MM.1S (cell line): ENCODE results near the gene STAT3.
"Not testable (repeated sequence)": the region's sequence is repeated elsewhere in the genome, so short reads cannot be mapped to it uniquely, and the experiment has no call there.

ENCODE experiments used
- DNase-seq: peaks from one replicate; pipeline ENCODE4 v3.0.0-alpha.2; 2015
- H2AFZ ChIP-seq: fragments of 300-600 bp; sonication (generic); 2 replicates; pipeline ENCODE4 v1.6.0; 2016; ENCODE audit warnings: antibody characterized with exemption, low read length
- H3F3A ChIP-seq: fragments of 300-600 bp; sonication (generic); 2 replicates; pipeline ENCODE4 v1.6.1; 2016; ENCODE audit warnings: mild to moderate bottlenecking, antibody characterized with exemption, low read length, moderate library complexity, mixed read lengths; ENCODE audit not compliant: insufficient read depth
- H3K27ac ChIP-seq: fragments of 300-600 bp; sonication (generic); 2 replicates; pipeline ENCODE4 v1.5.1; 2016; ENCODE audit warnings: mild to moderate bottlenecking, low read length
- H3K27me3 ChIP-seq: fragments of 300-600 bp; sonication (generic); replicated peaks from 2 replicates; pipeline ENCODE4 v1.6.0; 2016; ENCODE audit warnings: low read length; ENCODE audit not compliant: insufficient read depth
- H3K36me3 ChIP-seq: fragments of 300-600 bp; sonication (generic); replicated peaks from 2 replicates; pipeline ENCODE4 v1.6.1; 2016; ENCODE audit warnings: mild to moderate bottlenecking, low read length, mixed read lengths; ENCODE audit not compliant: insufficient read depth
- H3K4me1 ChIP-seq: fragments of 300-600 bp; sonication (generic); 2 replicates; pipeline ENCODE4 v1.6.1; 2016; ENCODE audit warnings: low read length, mixed read lengths
- H3K4me2 ChIP-seq: fragments of 300-600 bp; sonication (generic); 2 replicates; pipeline ENCODE4 v1.6.0; 2016; ENCODE audit warnings: low read depth, low read length
- H3K4me3 ChIP-seq: fragments of 300-600 bp; sonication (generic); 2 replicates; pipeline ENCODE4 v1.5.1; 2016; ENCODE audit warnings: low read length, mixed read lengths
- H3K79me2 ChIP-seq: fragments of 300-600 bp; sonication (generic); 2 replicates; pipeline ENCODE4 v1.6.1; 2016; ENCODE audit warnings: mixed run types, low read length, mixed read lengths
- H3K9ac ChIP-seq: fragments of 300-600 bp; sonication (generic); 2 replicates; pipeline ENCODE4 v1.6.1; 2016; ENCODE audit warnings: low read length, mixed read lengths
- H3K9me2 ChIP-seq: fragments of 300-600 bp; sonication (generic); replicated peaks from 2 replicates; pipeline ENCODE4 v1.6.1; 2016; ENCODE audit warnings: mild to moderate bottlenecking, low read length, mixed read lengths; ENCODE audit not compliant: insufficient read depth
- H3K9me3 ChIP-seq: fragments of 300-600 bp; sonication (generic); replicated peaks from 2 replicates; pipeline ENCODE4 v1.6.1; 2016; ENCODE audit warnings: mild to moderate bottlenecking, low read length, mixed read lengths; ENCODE audit not compliant: insufficient read depth
- H4K20me1 ChIP-seq: fragments of 300-600 bp; sonication (generic); 2 replicates; pipeline ENCODE4 v1.6.1; 2016; ENCODE audit warnings: mild to moderate bottlenecking, low read length, moderate library complexity, mixed read lengths; ENCODE audit not compliant: insufficient read depth
- EZH2 ChIP-seq: fragments of 300-600 bp; sonication (generic); optimal IDR thresholded peaks from 2 replicates; pipeline ENCODE3; 2017; ENCODE audit warnings: low read depth, mild to moderate bottlenecking, antibody characterized with exemption, low read length, mixed read lengths
- EZH2phosphoT487 ChIP-seq: fragments of 300-600 bp; sonication (generic); IDR thresholded peaks from 2 replicates; pipeline ENCODE4 v1.6.1; 2018; ENCODE audit warnings: antibody characterized with exemption, low read length
- TF ChIP-seq, protein P1 (sequence below): fragments of 300-600 bp; sonication (generic); IDR thresholded peaks from 2 replicates; pipeline ENCODE4 v1.5.1; 2016; ENCODE audit warnings: antibody characterized with exemption, low read length, mixed read lengths

STAT3 gene

DNA sequence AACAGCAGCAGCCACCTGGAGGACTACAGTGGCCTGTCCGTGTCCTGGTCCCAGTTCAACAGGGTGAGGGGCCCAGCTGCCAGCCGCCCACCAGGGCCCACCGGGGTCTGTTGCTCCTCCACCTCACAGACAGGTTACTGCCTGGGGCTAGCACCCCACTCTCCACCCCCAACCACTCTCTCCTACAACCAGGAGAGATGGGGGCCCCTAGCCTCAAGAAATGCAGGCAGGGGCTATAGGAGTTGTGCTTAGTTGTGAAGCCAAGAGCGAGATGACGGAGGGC lies 81.9 kb downstream of the STAT3 start:
- Histone ChIP-seq H3K36me3 (no peaks in the 10 kb centered on the region), H4K20me1 (no peaks in the 10 kb centered on the region), H3K27me3 (no peaks in the 10 kb centered on the region), H3K4me1 (no peaks in the 10 kb centered on the region), H2AFZ (no peak overlapping the region), H3K4me3 (no peak overlapping the region), H3K79me2 (no peaks in the 10 kb centered on the region), H3K9me3 (no peaks in the 10 kb centered on the region), H3F3A (no peaks in the 10 kb centered on the region), H3K27ac (no peak overlapping the region), H3K9ac (no peak overlapping the region), H3K4me2 (no peak overlapping the region), H3K9me2 (no peaks in the 10 kb centered on the region)
- TF ChIP-seq EZH2phosphoT487 (no peak), EZH2 (no peak)
- TF ChIP-seq, protein P1, sequence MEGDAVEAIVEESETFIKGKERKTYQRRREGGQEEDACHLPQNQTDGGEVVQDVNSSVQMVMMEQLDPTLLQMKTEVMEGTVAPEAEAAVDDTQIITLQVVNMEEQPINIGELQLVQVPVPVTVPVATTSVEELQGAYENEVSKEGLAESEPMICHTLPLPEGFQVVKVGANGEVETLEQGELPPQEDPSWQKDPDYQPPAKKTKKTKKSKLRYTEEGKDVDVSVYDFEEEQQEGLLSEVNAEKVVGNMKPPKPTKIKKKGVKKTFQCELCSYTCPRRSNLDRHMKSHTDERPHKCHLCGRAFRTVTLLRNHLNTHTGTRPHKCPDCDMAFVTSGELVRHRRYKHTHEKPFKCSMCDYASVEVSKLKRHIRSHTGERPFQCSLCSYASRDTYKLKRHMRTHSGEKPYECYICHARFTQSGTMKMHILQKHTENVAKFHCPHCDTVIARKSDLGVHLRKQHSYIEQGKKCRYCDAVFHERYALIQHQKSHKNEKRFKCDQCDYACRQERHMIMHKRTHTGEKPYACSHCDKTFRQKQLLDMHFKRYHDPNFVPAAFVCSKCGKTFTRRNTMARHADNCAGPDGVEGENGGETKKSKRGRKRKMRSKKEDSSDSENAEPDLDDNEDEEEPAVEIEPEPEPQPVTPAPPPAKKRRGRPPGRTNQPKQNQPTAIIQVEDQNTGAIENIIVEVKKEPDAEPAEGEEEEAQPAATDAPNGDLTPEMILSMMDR: no peak
- DNase-seq: no peak

DNA sequence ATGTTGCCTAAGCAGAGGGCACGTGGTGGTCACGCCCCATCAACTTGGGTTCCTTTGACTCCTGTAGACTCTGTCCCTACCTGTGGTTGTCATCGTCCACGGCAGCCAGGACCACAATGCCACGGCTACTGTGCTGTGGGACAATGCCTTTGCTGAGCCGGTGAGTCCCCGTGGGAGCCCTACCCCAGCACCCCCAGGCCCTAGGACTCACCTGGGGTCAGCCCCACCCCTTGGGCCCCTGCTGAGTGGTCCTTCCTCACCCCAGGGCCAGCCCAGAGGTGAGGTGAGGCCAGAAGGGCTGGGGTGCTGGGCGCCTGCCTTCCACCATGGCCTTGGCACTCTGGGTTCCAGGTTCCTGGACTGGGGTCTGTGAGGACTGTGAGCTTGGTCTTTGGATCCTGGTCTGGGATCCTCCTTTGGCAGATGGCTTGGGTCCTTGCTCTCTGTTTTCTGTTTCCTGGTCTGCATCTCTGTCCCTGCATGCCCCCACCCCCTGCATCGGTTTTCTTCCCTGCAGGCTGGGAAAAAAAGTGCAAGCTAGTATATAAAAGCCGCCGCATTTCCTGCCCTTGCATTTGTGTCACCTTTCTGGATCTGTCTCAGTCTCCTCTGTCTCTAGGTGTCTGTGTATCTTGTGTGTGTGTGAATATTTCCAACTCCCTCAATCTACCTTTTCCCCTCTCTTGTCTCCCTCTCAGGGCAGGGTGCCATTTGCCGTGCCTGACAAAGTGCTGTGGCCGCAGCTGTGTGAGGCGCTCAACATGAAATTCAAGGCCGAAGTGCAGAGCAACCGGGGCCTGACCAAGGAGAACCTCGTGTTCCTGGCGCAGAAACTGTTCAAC lies 82.5 kb downstream of the STAT3 start:
- H4K20me1 ChIP-seq: no peaks in the 10 kb centered on the region
- no peak overlapping the region for H3K9ac ChIP-seq
- no peaks in the 10 kb centered on the region for H3K4me1 ChIP-seq
- H2AFZ ChIP-seq: no peak overlapping the region
- H3K27ac ChIP-seq: no peak overlapping the region
- TF ChIP-seq EZH2: no peak
- TF ChIP-seq EZH2phosphoT487: no peak
- TF ChIP-seq, protein P1: no peak
- no peaks in the 10 kb centered on the region for H3F3A ChIP-seq
- H3K79me2 ChIP-seq: no peaks in the 10 kb centered on the region
- no peaks in the 10 kb centered on the region for H3K36me3 ChIP-seq
- no peak overlapping the region for H3K4me3 ChIP-seq
- no peak for DNase-seq
- no peaks in the 10 kb centered on the region for H3K9me3 ChIP-seq
- no peak overlapping the region for H3K4me2 ChIP-seq
- no peaks in the 10 kb centered on the region for H3K9me2 ChIP-seq
- no peaks in the 10 kb centered on the region for H3K27me3 ChIP-seq

DNA sequence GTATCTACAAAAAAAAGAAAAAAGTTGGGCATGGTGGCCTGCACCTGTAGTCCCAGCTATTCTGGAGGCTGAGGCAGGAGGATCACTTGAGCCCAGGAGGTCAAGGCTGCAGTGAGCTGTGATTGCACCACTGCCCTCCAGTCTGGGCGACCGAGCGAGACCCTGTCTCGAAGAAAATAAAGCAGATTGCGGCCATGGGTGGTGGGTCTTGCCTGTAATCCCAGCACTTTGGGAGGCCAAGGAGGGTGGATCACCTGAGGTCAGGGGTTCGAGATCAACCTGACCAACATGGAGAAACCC lies 83.3 kb downstream of the STAT3 start:
- not testable (repeated sequence) for H3K4me2 ChIP-seq, H3K27ac ChIP-seq, H3K9me2 ChIP-seq, H3K36me3 ChIP-seq, H2AFZ ChIP-seq, H4K20me1 ChIP-seq, H3F3A ChIP-seq, H3K4me1 ChIP-seq, H3K9ac ChIP-seq, H3K27me3 ChIP-seq, DNase-seq, H3K9me3 ChIP-seq, H3K79me2 ChIP-seq, H3K4me3 ChIP-seq

DNA sequence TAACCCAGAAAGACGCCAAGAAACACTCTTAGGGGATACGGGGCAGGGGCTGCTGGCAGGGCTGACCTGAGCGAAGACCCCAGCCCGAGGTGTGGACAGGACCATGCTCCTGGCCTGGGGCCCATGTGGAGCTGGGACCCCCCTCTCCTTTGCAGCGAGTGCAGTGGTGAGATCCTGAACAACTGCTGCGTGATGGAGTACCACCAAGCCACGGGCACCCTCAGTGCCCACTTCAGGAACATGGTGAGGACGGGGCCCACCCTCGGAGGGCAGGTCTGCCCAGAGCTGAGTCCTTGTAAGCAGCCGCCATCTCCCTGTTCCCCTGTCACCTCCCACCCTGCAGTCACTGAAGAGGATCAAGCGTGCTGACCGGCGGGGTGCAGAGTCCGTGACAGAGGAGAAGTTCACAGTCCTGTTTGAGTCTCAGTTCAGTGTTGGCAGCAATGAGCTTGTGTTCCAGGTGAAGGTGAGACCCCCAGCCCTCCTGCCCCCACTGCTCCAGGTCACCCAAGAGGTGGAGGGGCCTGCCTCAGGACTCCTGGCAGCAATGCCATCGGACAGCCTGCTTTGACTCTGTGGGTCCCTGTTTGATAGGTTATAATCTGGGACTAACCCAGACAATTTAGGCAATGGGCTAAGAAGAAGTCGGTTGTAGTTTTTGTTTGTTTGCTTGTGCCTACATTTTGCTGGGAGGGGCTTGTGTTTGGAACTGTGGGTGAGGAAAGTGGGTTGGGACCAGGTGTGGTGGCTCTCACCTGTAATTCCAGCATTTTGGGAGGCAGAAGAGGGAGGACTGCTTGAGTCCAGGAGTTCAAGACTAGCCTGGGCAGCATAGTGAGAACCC lies 83.8 kb downstream of the STAT3 start:
- no peaks in the 10 kb centered on the region for H3K9me3 ChIP-seq
- H3K4me3 ChIP-seq: no peak overlapping the region
- H3K4me2 ChIP-seq: no peak overlapping the region
- no peaks in the 10 kb centered on the region for H3K9me2 ChIP-seq
- no peak overlapping the region for H2AFZ ChIP-seq
- no peaks in the 10 kb centered on the region for H3K4me1 ChIP-seq
- H3K27ac ChIP-seq: no peak overlapping the region
- no peaks in the 10 kb centered on the region for H3K79me2 ChIP-seq
- no peak overlapping the region for H3K9ac ChIP-seq
- H4K20me1 ChIP-seq: no peaks in the 10 kb centered on the region
- TF ChIP-seq EZH2phosphoT487 (no peak), EZH2 (no peak)
- TF ChIP-seq, protein P1: no peak
- no peaks in the 10 kb centered on the region for H3K36me3 ChIP-seq
- no peaks in the 10 kb centered on the region for H3F3A ChIP-seq
- no peak for DNase-seq
- H3K27me3 ChIP-seq: no peaks in the 10 kb centered on the region
